ENCODE data around the gene TMEM169. TPM values are rescaled to one million over a fixed set of nuclear protein-coding genes. Genes with fewer than 3 reads are reported as not detected.

The TMEM169 gene
- total RNA-seq, 4 donors from 2014 or later = 1.9 to 3.1 (median 2.4) TPM

DNA sequence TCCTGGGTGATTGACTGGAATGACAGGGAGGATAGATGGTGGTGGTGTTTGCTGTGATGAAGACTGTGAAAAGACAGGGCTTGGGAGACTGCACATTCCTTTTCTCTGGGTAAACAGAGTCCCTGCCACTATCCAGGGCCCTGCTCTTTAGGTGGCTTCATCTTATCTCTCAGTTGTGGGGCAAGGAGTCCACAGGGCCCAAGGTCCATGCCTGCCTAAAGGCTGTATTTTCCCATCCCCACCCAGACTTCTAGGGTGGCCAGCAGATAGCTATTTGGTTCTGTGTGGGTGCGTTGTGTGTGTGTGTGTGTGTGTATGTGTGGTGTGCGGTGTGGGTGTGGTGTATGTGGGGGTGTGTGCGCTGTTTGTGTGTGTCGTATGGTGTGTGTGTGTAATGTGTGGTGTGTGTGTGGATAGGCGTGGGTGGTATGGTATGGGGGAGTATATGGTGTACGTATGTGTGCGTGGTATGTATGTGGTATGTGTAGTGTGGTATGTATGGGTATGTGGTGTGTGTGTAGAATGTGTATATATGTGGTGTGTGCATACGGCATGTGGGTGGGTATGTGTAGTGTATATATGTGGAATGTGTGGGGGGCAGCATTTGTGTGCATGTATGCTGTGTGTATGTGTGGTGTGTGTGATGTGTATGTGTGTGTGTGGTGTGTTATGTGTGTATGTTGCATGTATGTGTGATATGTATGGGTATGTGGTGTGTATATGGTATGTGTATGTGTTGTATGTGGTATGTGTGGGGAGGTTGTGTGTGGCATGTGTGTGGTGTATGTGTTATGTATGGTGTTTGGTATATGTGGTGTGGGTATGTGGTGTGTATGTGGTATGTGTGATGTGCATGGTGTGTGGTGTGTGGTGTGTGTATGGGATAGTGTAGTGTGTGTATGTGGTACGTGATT, 17.0 kb downstream of the TMEM169 start:
- H3K9me3 ChIP-seq = no peaks in the 10 kb centered on the region
- intact Hi-C loops (cut with DNase I) = no loop called here
- no peak for DNase-seq
- no peak overlapping the region for H3K27ac ChIP-seq
- 95 to 98% methylated on average over 9 of the region's 9 CpGs for WGBS, 2 donors
- no peaks in the 10 kb centered on the region for H3K36me3 ChIP-seq
- peaks cover 17% of the 10 kb centered on the region in 2 donors for H3K4me1 ChIP-seq
- H3K27me3 ChIP-seq = no peaks in the 10 kb centered on the region
- TF ChIP-seq, protein P1, sequence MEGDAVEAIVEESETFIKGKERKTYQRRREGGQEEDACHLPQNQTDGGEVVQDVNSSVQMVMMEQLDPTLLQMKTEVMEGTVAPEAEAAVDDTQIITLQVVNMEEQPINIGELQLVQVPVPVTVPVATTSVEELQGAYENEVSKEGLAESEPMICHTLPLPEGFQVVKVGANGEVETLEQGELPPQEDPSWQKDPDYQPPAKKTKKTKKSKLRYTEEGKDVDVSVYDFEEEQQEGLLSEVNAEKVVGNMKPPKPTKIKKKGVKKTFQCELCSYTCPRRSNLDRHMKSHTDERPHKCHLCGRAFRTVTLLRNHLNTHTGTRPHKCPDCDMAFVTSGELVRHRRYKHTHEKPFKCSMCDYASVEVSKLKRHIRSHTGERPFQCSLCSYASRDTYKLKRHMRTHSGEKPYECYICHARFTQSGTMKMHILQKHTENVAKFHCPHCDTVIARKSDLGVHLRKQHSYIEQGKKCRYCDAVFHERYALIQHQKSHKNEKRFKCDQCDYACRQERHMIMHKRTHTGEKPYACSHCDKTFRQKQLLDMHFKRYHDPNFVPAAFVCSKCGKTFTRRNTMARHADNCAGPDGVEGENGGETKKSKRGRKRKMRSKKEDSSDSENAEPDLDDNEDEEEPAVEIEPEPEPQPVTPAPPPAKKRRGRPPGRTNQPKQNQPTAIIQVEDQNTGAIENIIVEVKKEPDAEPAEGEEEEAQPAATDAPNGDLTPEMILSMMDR (IDR thresholded peaks at IDR 0.05) = no peak
- no peak for TF ChIP-seq POLR2A (IDR thresholded peaks at IDR 0.05)
- H3K4me3 ChIP-seq (replicated peaks in 1 of 3) = no peak overlapping the region

DNA sequence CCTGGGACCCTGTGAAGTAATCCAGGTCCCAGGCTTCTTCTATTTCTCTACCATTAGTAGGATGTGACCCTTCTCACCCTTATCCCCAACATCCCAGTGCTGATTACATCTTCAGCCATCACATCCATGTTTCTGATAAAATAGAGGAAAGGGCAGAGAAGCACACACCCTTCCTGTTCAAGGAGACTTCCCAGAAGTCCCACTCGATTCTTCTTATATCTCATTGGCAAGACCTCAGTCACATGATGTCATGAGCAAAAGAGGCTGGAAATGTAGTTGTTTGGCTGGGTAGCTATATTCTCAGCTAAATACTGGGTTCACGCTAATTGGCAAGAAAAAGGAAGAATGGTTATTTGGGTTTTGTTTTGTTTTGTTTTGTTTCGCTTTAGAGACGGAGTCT, 19.4 kb downstream of the TMEM169 start:
- TF ChIP-seq POLR2A (IDR thresholded peaks at IDR 0.05) = no peak
- TF ChIP-seq, protein P1 (IDR thresholded peaks at IDR 0.05) = no peak
- 88 to 97% methylated on average over 4 of the region's 4 CpGs for WGBS, 2 donors
- H3K9me3 ChIP-seq = no peaks in the 10 kb centered on the region
- peaks cover 4 to 10% of the 10 kb centered on the region in 2 donors for H3K4me1 ChIP-seq
- no peak for DNase-seq
- H3K36me3 ChIP-seq = no peaks in the 10 kb centered on the region
- no peaks in the 10 kb centered on the region for H3K27me3 ChIP-seq
- intact Hi-C loops (cut with DNase I) = no loop called here
- no peak overlapping the region for H3K4me3 ChIP-seq (replicated peaks in 1 of 3)
- no peak overlapping the region for H3K27ac ChIP-seq

DNA sequence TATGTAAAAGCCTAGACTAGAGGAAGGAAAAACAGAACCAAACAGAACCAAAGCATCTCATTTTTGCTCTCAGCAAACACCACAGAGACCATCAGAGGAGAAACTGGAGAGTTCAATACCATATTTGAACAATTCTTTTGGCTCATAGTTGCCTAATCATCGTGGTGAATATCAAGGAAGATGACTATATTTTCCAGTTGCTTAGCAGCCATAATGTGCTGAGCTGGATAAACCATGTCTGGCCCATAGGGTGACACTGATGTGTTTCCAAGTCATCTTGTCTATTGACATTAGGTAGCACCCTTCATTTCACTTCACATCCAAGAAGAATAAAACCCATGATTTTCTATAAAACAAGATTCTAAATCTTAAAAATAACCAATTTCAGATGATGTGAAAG, 21.5 kb downstream of the TMEM169 start:
- Histone ChIP-seq H3K27me3 (no peaks in the 10 kb centered on the region), H3K4me3 (replicated peaks in 1 of 3) (no peak overlapping the region), H3K4me1 (peaks cover 4 to 10% of the 10 kb centered on the region in 2 donors), H3K27ac (no peak overlapping the region), H3K9me3 (no peaks in the 10 kb centered on the region), H3K36me3 (no peaks in the 10 kb centered on the region)
- WGBS, 2 donors = 87 to 89% methylated on average over 1 of the region's 1 CpG
- DNase-seq = no peak
- TF ChIP-seq, protein P1 (IDR thresholded peaks at IDR 0.05) = no peak
- no peak for TF ChIP-seq POLR2A (IDR thresholded peaks at IDR 0.05)
- intact Hi-C loops (cut with DNase I) = no loop called here

DNA sequence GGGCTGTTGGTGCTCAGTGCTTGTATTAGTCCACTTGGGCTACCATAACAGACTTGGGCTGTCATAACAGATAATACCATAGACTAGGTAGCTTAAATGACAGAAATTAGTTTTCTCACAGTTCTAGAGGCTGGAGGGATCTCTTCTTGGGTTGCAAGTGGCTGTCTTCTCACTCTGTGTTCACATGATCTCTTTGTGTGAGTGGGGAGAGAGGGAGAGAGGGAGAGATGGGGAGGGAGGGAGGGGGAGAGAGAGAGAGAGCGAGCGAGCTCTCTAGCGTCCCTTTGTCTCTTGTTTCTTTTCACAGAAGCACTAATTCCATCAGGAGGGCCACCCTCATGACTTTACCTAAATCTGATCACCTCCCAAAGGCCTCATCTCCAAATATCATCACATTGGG, 23.0 kb downstream of the TMEM169 start:
- Histone ChIP-seq H3K4me1 (peaks cover 8 to 10% of the 10 kb centered on the region in 2 donors), H3K4me3 (replicated peaks in 1 of 3) (no peak overlapping the region), H3K36me3 (no peaks in the 10 kb centered on the region), H3K27ac (no peak overlapping the region), H3K27me3 (no peaks in the 10 kb centered on the region), H3K9me3 (no peaks in the 10 kb centered on the region)
- 69 to 74% methylated on average over 3 of the region's 3 CpGs for WGBS, 2 donors
- TF ChIP-seq, protein P1 (IDR thresholded peaks at IDR 0.05) = no peak
- TF ChIP-seq POLR2A (IDR thresholded peaks at IDR 0.05) = no peak
- no peak for DNase-seq
- intact Hi-C loops (cut with DNase I) = no loop called here

DNA sequence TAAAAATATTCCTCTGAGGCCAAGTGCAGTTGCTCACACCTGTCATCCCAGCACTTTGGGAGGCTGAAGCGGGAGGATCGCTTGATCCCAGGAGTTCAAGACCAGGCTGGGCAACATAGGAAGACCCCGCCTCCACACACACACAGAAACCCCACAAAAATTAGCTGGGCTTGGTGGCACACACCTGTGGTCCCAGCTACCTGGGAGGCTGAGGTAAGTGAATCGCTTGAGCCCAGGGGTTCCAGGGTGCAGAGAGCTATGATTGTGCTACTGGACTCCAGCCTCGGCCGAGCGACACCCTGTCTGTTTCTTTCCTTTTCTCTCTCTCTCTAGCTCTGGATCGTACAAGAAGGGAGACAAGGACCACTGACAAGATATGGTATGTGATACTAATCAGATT, 25.6 kb downstream of the TMEM169 start:
- Histone ChIP-seq H3K27me3 (no peaks in the 10 kb centered on the region), H3K4me1 (peaks cover 21 to 26% of the 10 kb centered on the region in 2 donors), H3K9me3 (no peaks in the 10 kb centered on the region), H3K4me3 (replicated peaks in 1 of 3) (no peak overlapping the region), H3K27ac (no peak overlapping the region), H3K36me3 (no peaks in the 10 kb centered on the region)
- TF ChIP-seq, protein P1 (IDR thresholded peaks at IDR 0.05) = no peak
- no peak for TF ChIP-seq POLR2A (IDR thresholded peaks at IDR 0.05)
- no peak for DNase-seq
- 89% methylated on average over 8 of the region's 8 CpGs for WGBS, 2 donors
- intact Hi-C loops (cut with DNase I) = no loop called here

Measured in thyroid gland (tissue), 4 donors.